ENCODE results near the gene DNAJC4. TPM values are rescaled to one million over a fixed set of nuclear protein-coding genes. Genes with fewer than 3 reads are reported as not detected.

Gene DNAJC4
- total RNA-seq, 1 experiment from 2014 or later, result 26.0 TPM

DNA sequence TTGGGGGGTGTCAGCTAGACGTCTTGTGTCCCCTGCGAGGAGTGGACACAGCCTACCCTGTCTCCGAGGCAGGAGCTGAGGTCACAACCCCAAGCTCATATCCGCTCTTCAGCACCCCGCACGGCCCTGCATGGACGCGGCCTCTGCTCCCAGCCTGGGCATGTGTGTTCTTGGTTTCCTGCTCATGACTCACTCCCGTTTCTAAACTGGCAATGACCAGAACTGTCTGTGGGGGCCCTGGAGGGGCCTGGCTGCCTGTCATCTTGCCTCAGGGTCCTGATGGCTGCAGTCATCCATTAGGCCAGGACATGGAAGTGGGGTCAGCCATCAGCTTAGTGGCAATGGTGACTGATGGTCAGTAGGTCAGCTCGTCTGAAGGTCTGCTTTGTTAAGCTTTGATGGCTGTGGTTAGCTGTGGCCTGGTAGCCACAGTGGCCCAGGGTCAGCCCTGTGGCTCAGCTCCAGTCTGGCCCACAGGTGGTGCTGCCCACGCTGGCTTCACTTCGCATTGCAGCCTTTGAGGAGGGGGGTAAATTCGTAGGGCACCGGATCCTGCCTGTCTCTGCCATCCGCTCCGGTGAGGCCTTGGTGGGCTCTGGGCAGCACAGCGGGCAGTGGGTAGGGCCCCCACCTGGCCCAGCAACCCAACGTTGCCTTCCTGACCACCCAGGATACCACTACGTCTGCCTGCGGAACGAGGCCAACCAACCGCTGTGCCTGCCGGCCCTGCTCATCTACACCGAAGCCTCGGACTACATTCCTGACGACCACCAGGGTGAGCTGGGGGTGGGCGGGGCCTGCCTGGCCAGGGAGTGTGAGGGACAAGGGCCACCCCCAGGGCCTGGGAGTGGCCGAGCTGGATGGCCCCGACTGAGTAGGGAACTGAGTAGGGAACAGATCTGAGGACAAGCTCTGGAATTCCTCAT lies 32.9 kb downstream of the DNAJC4 start:
- ATAC-seq, result peak; percentile 53
- Mint-ChIP-seq H3K36me3 (peaks cover 42% of the 10 kb centered on the region), H3K27ac (peak overlapping the region; percentile 97)

GRCh38 chr11:64263947-64264317 lies 33.6 kb downstream of the DNAJC4 start:
- CTCF ChIA-PET, result interaction anchor here (0.5 to 4.5 kb wide), 9 partner anchors 13 to 263 kb away, joined by 3 to 65 read pairs (median 3); partner anchors contain the start of gene PLCB3
- Mint-ChIP-seq H3K36me3 (peaks cover 42% of the 10 kb centered on the region), H3K27ac (no peak overlapping the region; the same call in 1 of the 2 replicates)
- TF ChIP-seq FOXK1 (CRISPR knock-in tag; IDR thresholded peaks at IDR 0.05), result no peak
- TF ChIP-seq USF2 (CRISPR knock-in tag; IDR thresholded peaks at IDR 0.05), result no peak
- no peak for TF ChIP-seq EMX1 (CRISPR knock-in tag; IDR thresholded peaks at IDR 0.05)
- no peak for TF ChIP-seq ZNF425 (CRISPR knock-in tag; conservative IDR thresholded peaks at IDR 0.05)
- TF ChIP-seq GRHL2 (CRISPR knock-in tag; IDR thresholded peaks at IDR 0.05; ENCODE audit: insufficient replicate concordance, severe bottlenecking), result no peak
- no peak for TF ChIP-seq FOXJ3 (CRISPR knock-in tag; IDR thresholded peaks at IDR 0.05; ENCODE audit: borderline replicate concordance)
- TF ChIP-seq MAX (CRISPR knock-in tag; IDR thresholded peaks at IDR 0.05), result no peak
- TF ChIP-seq, protein P1, sequence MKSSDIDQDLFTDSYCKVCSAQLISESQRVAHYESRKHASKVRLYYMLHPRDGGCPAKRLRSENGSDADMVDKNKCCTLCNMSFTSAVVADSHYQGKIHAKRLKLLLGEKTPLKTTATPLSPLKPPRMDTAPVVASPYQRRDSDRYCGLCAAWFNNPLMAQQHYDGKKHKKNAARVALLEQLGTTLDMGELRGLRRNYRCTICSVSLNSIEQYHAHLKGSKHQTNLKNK (CRISPR knock-in tag; IDR thresholded peaks at IDR 0.05), result no peak
- no peak for TF ChIP-seq SMAD4 (CRISPR knock-in tag; IDR thresholded peaks at IDR 0.05)
- TF ChIP-seq ZNF219 (CRISPR knock-in tag; IDR thresholded peaks at IDR 0.05; ENCODE audit: borderline replicate concordance), result no peak
- no peak for TF ChIP-seq ZNF532 (CRISPR knock-in tag; IDR thresholded peaks at IDR 0.05; ENCODE audit: borderline replicate concordance)
- TF ChIP-seq, protein P2, sequence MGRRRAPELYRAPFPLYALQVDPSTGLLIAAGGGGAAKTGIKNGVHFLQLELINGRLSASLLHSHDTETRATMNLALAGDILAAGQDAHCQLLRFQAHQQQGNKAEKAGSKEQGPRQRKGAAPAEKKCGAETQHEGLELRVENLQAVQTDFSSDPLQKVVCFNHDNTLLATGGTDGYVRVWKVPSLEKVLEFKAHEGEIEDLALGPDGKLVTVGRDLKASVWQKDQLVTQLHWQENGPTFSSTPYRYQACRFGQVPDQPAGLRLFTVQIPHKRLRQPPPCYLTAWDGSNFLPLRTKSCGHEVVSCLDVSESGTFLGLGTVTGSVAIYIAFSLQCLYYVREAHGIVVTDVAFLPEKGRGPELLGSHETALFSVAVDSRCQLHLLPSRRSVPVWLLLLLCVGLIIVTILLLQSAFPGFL (CRISPR knock-in tag; IDR thresholded peaks at IDR 0.05; ENCODE audit: borderline replicate concordance), result no peak
- TF ChIP-seq ZNF416 (CRISPR knock-in tag; IDR thresholded peaks at IDR 0.05), result no peak
- TF ChIP-seq RELA (CRISPR knock-in tag; IDR thresholded peaks at IDR 0.05; ENCODE audit: borderline replicate concordance), result no peak

More for the DNA sequence above, 32.9 kb downstream of the DNAJC4 start:
- Mint-ChIP-seq H3K4me3 (no peak overlapping the region), H3K4me1 (peaks cover 3% of the 10 kb centered on the region; the same call in 1 of the 2 replicates), H3K27me3 (ENCODE audit: low read depth) (no peaks in the 10 kb centered on the region), H3K9me3 (no peaks in the 10 kb centered on the region)
- DNase-seq (ENCODE audit: low spot score), result no peak
- ChIA-PET CTCF (interaction anchor here (0.5 to 4.5 kb wide), 8 partner anchors 13 to 263 kb away, joined by 3 to 65 read pairs (median 6); partner anchors contain the start of gene PLCB3), POLR2A (interaction anchor here (1.0 to 1.4 kb wide), 2 partner anchors 17 to 22 kb away, joined by 3 to 4 read pairs; no protein-coding TSS in a partner anchor)
- TF ChIP-seq, protein P3, sequence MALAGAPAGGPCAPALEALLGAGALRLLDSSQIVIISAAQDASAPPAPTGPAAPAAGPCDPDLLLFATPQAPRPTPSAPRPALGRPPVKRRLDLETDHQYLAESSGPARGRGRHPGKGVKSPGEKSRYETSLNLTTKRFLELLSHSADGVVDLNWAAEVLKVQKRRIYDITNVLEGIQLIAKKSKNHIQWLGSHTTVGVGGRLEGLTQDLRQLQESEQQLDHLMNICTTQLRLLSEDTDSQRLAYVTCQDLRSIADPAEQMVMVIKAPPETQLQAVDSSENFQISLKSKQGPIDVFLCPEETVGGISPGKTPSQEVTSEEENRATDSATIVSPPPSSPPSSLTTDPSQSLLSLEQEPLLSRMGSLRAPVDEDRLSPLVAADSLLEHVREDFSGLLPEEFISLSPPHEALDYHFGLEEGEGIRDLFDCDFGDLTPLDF (CRISPR knock-in tag; IDR thresholded peaks at IDR 0.05), result no peak
- TF ChIP-seq, protein P2 (CRISPR knock-in tag; IDR thresholded peaks at IDR 0.05; ENCODE audit: borderline replicate concordance), result no peak
- TF ChIP-seq ZNF263 (CRISPR knock-in tag; IDR thresholded peaks at IDR 0.05; ENCODE audit: low read depth) (no peak), ZNF219 (CRISPR knock-in tag; IDR thresholded peaks at IDR 0.05; ENCODE audit: borderline replicate concordance) (no peak), ATF1 (CRISPR knock-in tag; IDR thresholded peaks at IDR 0.05) (no peak), SOX15 (CRISPR knock-in tag; IDR thresholded peaks at IDR 0.05) (no peak)

More at GRCh38 chr11:64263947-64264317, 33.6 kb downstream of the DNAJC4 start:
- no peak overlapping the region for H3K4me3 Mint-ChIP-seq
- peaks cover 10% of the 10 kb centered on the region for H3K4me1 Mint-ChIP-seq
- no peak for DNase-seq (ENCODE audit: low spot score)
- no peak for ATAC-seq
- no peaks in the 10 kb centered on the region for H3K27me3 Mint-ChIP-seq (ENCODE audit: low read depth)
- POLR2A ChIA-PET, result interaction anchor here (1.0 to 1.4 kb wide), 2 partner anchors 18 to 23 kb away, joined by 3 to 4 read pairs; no protein-coding TSS in a partner anchor
- no peaks in the 10 kb centered on the region for H3K9me3 Mint-ChIP-seq

Measured in WTC11 (cell line).